ENCODE results near the gene PTPN12.

GRCh38 chr7:77504951-77505350, 32.1 kb upstream of the PTPN12 start:
- TF ChIP-seq POLR2A (IDR thresholded peaks at IDR 0.05; ENCODE audit: low read depth, low read length) (no peak), POLR2AphosphoS5 (IDR thresholded peaks at IDR 0.05; ENCODE audit: low read depth, low read length) (no peak), TAF1 (IDR thresholded peaks at IDR 0.05; ENCODE audit: borderline replicate concordance, low read depth, low read length) (no peak)
